IgD-negative memory B cell (primary cell): ENCODE results near the gene HPCAL1. TPM values are rescaled to one million over a fixed set of nuclear protein-coding genes. Genes with fewer than 3 reads are reported as not detected.
A peak's percentile ranks its signal among the peaks of the same experiment; 100 is the strongest.

Experiments
- H3K27ac Mint-ChIP-seq, 3 donors: one replicate each; pipeline ENCODE4 v1.8.0; 2020 to 2022; ENCODE audit warnings: mild to moderate bottlenecking in 3 of 3, mixed read lengths in 3 of 3, moderate library complexity in 1 of 3
- H3K27me3 Mint-ChIP-seq: one replicate; pipeline ENCODE4 v1.8.0; 2021; ENCODE audit warnings: mixed read lengths
- H3K36me3 Mint-ChIP-seq: one replicate; pipeline ENCODE4 v1.8.0; 2020; ENCODE audit warnings: mild to moderate bottlenecking, mixed read lengths
- H3K4me1 Mint-ChIP-seq, 3 donors: one replicate each; pipeline ENCODE4 v1.8.0; 2020 to 2022; ENCODE audit warnings: mixed read lengths in 3 of 3, mild to moderate bottlenecking in 1 of 3
- H3K4me3 Mint-ChIP-seq, 4 donors: one replicate each; pipeline ENCODE4 v1.8.0; 2020 to 2022; ENCODE audit warnings: mild to moderate bottlenecking in 4 of 4, mixed read lengths in 4 of 4, moderate library complexity in 3 of 4
- H3K9me3 Mint-ChIP-seq, 3 donors: one replicate each; pipeline ENCODE4 v1.8.0; 2020 to 2021; ENCODE audit warnings: mixed read lengths in 3 of 3, mild to moderate bottlenecking in 1 of 3
- polyA plus RNA-seq: library from polyadenylated mRNA; unstranded; fragments of 300-500 nt; fragmentation: Illumina TruSeq; gene quantifications from one replicate; pipeline ENCODE4 v1.2.3, GENCODE V29; 2021

HPCAL1 gene
- polyA plus RNA-seq, 1 donor from 2014 or later, result 89.2 TPM

GRCh38 chr2:10345813-10346212, 43.1 kb downstream of the HPCAL1 start:
- peaks cover 2% of the 10 kb centered on the region for H3K36me3 Mint-ChIP-seq
- H3K4me1 Mint-ChIP-seq, result peaks cover 29 to 49% (median 45%) of the 10 kb centered on the region in 3 donors
- H3K27ac Mint-ChIP-seq, result no peak overlapping the region
- H3K27me3 Mint-ChIP-seq, result no peaks in the 10 kb centered on the region
- H3K4me3 Mint-ChIP-seq, result peak overlapping the region in 2 of 4 donors; percentile 3 to 28
- H3K9me3 Mint-ChIP-seq, result no peaks in the 10 kb centered on the region

- Mint-ChIP-seq H3K27ac (no peak overlapping the region), H3K4me1 (peaks cover 40 to 52% (median 48%) of the 10 kb centered on the region in 3 donors), H3K9me3 (no peaks in the 10 kb centered on the region), H3K4me3 (peak overlapping the region in 1 of 4 donors; percentile 56), H3K36me3 (peaks cover 2% of the 10 kb centered on the region), H3K27me3 (no peaks in the 10 kb centered on the region)
Observed at GRCh38 chr2:10346929-10347561, 44.3 kb downstream of the HPCAL1 start.

GRCh38 chr2:10347562-10347948, 44.9 kb downstream of the HPCAL1 start:
- Mint-ChIP-seq H3K4me3 (peak overlapping the region in 1 of 4 donors; percentile 56), H3K36me3 (peaks cover 4% of the 10 kb centered on the region), H3K27ac (no peak overlapping the region), H3K9me3 (no peaks in the 10 kb centered on the region), H3K27me3 (no peaks in the 10 kb centered on the region), H3K4me1 (peaks cover 43 to 55% (median 53%) of the 10 kb centered on the region in 3 donors)

- H3K27ac Mint-ChIP-seq, result peak overlapping the region in 1 of 3 donors; percentile 25
- H3K36me3 Mint-ChIP-seq, result peaks cover 4% of the 10 kb centered on the region
- H3K27me3 Mint-ChIP-seq, result no peaks in the 10 kb centered on the region
- peak overlapping the region in 1 of 4 donors; percentile 2 for H3K4me3 Mint-ChIP-seq
- H3K9me3 Mint-ChIP-seq, result no peaks in the 10 kb centered on the region
- peaks cover 38 to 47% (median 45%) of the 10 kb centered on the region in 3 donors for H3K4me1 Mint-ChIP-seq
Observed at GRCh38 chr2:10348891-10349290, 46.2 kb downstream of the HPCAL1 start.

GRCh38 chr2:10350761-10351160, 48.1 kb downstream of the HPCAL1 start:
- peaks cover 35 to 44% (median 36%) of the 10 kb centered on the region in 3 donors for H3K4me1 Mint-ChIP-seq

GRCh38 chr2:10352361-10352760, 49.7 kb downstream of the HPCAL1 start:
- no peaks in the 10 kb centered on the region for H3K9me3 Mint-ChIP-seq
- H3K27ac Mint-ChIP-seq, result peak overlapping the region in 2 of 3 donors; percentile 10 to 59
- H3K27me3 Mint-ChIP-seq, result no peaks in the 10 kb centered on the region
- peaks cover 33 to 45% (median 36%) of the 10 kb centered on the region in 3 donors for H3K4me1 Mint-ChIP-seq
- peaks cover 7% of the 10 kb centered on the region for H3K36me3 Mint-ChIP-seq
- no peak overlapping the region for H3K4me3 Mint-ChIP-seq

More at GRCh38 chr2:10350761-10351160, 48.1 kb downstream of the HPCAL1 start:
- Mint-ChIP-seq H3K9me3 (no peaks in the 10 kb centered on the region), H3K27me3 (no peaks in the 10 kb centered on the region), H3K4me3 (peak overlapping the region in 1 of 4 donors; percentile 20), H3K36me3 (peaks cover 7% of the 10 kb centered on the region), H3K27ac (peak overlapping the region in 2 of 3 donors; percentile 4 to 35)

GRCh38 chr2:10352972-10353371, 50.3 kb downstream of the HPCAL1 start:
- Mint-ChIP-seq H3K9me3 (no peaks in the 10 kb centered on the region), H3K27me3 (no peaks in the 10 kb centered on the region), H3K4me3 (peak overlapping the region in 1 of 4 donors; percentile 76), H3K27ac (no peak overlapping the region), H3K36me3 (peaks cover 7% of the 10 kb centered on the region), H3K4me1 (peaks cover 32 to 41% (median 33%) of the 10 kb centered on the region in 3 donors)

GRCh38 chr2:10353931-10354330, 51.2 kb downstream of the HPCAL1 start:
- no peak overlapping the region for H3K27ac Mint-ChIP-seq

GRCh38 chr2:10354399-10354798, 51.7 kb downstream of the HPCAL1 start:
- H3K4me1 Mint-ChIP-seq, result peaks cover 25 to 35% (median 35%) of the 10 kb centered on the region in 3 donors
- H3K4me3 Mint-ChIP-seq, result no peak overlapping the region
- H3K27ac Mint-ChIP-seq, result no peak overlapping the region
- peaks cover 7% of the 10 kb centered on the region for H3K36me3 Mint-ChIP-seq
- no peaks in the 10 kb centered on the region for H3K9me3 Mint-ChIP-seq
- no peaks in the 10 kb centered on the region for H3K27me3 Mint-ChIP-seq

More at GRCh38 chr2:10353931-10354330, 51.2 kb downstream of the HPCAL1 start:
- Mint-ChIP-seq H3K4me1 (peaks cover 28 to 37% (median 35%) of the 10 kb centered on the region in 3 donors), H3K36me3 (peaks cover 7% of the 10 kb centered on the region), H3K4me3 (no peak overlapping the region), H3K9me3 (no peaks in the 10 kb centered on the region), H3K27me3 (no peaks in the 10 kb centered on the region)

GRCh38 chr2:10355471-10356438, 53.1 kb downstream of the HPCAL1 start:
- Mint-ChIP-seq H3K4me1 (peaks cover 16 to 30% (median 28%) of the 10 kb centered on the region in 3 donors), H3K4me3 (no peak overlapping the region), H3K27me3 (no peaks in the 10 kb centered on the region), H3K27ac (peak overlapping the region in 2 of 3 donors; percentile 50 to 56), H3K36me3 (peaks cover 7% of the 10 kb centered on the region), H3K9me3 (no peaks in the 10 kb centered on the region)

- Mint-ChIP-seq H3K9me3 (no peaks in the 10 kb centered on the region), H3K36me3 (peaks cover 8% of the 10 kb centered on the region), H3K27me3 (no peaks in the 10 kb centered on the region), H3K4me1 (peaks cover 11 to 27% (median 22%) of the 10 kb centered on the region in 3 donors), H3K27ac (peak overlapping the region in 1 of 3 donors; percentile 56), H3K4me3 (no peak overlapping the region)
Observed at GRCh38 chr2:10356439-10356811, 53.7 kb downstream of the HPCAL1 start.

- no peaks in the 10 kb centered on the region for H3K9me3 Mint-ChIP-seq
- H3K36me3 Mint-ChIP-seq, result peaks cover 6% of the 10 kb centered on the region
- no peaks in the 10 kb centered on the region for H3K27me3 Mint-ChIP-seq
- H3K27ac Mint-ChIP-seq, result peak overlapping the region in 1 of 3 donors; percentile 3
- H3K4me3 Mint-ChIP-seq, result no peak overlapping the region
- peaks cover 5 to 23% (median 13%) of the 10 kb centered on the region in 3 donors for H3K4me1 Mint-ChIP-seq
Observed at GRCh38 chr2:10357193-10358169, 54.8 kb downstream of the HPCAL1 start.

- Mint-ChIP-seq H3K4me1 (peaks cover 3 to 24% (median 10%) of the 10 kb centered on the region in 3 donors), H3K27ac (no peak overlapping the region), H3K27me3 (no peaks in the 10 kb centered on the region), H3K36me3 (peaks cover 3% of the 10 kb centered on the region), H3K9me3 (no peaks in the 10 kb centered on the region), H3K4me3 (no peak overlapping the region)
Observed at GRCh38 chr2:10359246-10359645, 56.5 kb downstream of the HPCAL1 start.

GRCh38 chr2:10359731-10360329, 57.1 kb downstream of the HPCAL1 start:
- Mint-ChIP-seq H3K4me3 (no peak overlapping the region), H3K27me3 (no peaks in the 10 kb centered on the region), H3K4me1 (peaks cover 3 to 20% (median 9%) of the 10 kb centered on the region in 3 donors), H3K9me3 (no peaks in the 10 kb centered on the region), H3K36me3 (peaks cover 3% of the 10 kb centered on the region), H3K27ac (peak overlapping the region in 1 of 3 donors; percentile 88)
